NCI-H526 (cell line): Measurements from ENCODE around the gene ITPR2.
"Not testable (repeated sequence)": the region's sequence is repeated elsewhere in the genome, so short reads cannot be mapped to it uniquely, and the experiment has no call there.

ENCODE experiments used
- DNase-seq, 2 experiments: peaks; one replicate each; lab custom pipeline; 2025; lab: John Stamatoyannopoulos, UW

The ITPR2 gene

GRCh38 chr12:26564391-26564790 is 268.6 kb downstream of the ITPR2 start:
- no peak for DNase-seq

GRCh38 chr12:26563552-26563951 is 269.4 kb downstream of the ITPR2 start:
- DNase-seq, result no peak

GRCh38 chr12:26557326-26557725 is 275.7 kb downstream of the ITPR2 start:
- DNase-seq, result no peak

DNA sequence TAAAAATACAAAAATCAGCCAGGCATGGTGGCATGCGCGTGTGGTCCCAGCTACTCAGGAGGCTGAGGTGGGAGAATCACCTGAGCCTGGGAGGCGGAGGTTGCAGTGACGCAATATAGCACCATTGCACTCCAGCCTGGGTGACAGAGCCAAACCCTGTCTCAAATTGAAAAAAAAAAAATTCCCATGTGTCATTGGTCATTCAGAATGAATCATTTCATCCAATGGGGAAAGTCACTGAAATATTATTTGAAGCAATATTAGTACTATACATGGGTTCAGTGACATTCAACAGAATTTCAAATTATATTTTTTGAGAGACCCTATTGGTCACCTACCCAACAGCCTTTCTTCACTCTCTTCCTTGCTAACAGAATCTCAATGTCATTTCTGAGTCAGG is 276.1 kb downstream of the ITPR2 start:
- no peak for DNase-seq

- DNase-seq, result no peak
These were observed 277.9 kb downstream of the ITPR2 start for GRCh38 chr12:26555139-26555538.

DNA sequence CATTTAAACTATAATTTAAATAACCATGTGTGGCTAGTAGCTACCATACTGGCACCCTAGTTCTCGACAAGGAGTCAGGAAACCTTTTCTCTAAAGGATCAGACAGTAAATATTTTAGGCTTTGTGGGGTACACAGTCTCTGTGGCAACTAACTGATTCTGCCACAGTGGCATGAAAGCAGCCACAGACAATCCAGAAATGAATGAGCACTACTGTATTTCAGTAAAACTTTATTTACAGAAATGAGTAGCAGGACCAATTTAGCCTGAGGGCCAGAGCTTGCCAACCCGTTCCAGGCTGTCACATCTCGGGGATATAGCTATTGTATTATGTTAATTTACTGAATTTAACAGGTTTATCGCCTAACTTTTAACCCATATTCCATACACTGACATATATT is 278.7 kb downstream of the ITPR2 start:
- no peak for DNase-seq

GRCh38 chr12:26551385-26551784 is 281.6 kb downstream of the ITPR2 start:
- DNase-seq, result no peak

DNA sequence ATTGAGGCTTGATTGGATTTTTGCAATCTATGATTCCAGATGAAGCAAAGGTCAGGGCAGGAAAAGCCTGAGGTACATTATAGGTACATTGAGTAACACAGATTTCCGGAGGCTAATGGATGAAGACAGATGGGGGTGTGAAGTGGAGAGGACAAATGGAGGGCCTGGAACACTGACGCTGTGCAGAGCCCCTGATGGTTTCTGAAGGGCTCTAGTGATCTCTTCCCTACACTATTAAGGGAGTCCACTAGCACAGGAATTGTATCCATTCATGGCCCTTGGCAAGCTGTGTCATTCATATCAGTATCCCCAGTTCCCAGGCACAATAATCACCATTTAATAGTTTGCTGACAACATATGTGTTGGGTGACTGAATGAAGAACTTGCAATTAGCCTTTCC is 284.8 kb downstream of the ITPR2 start:
- DNase-seq, result no peak

DNA sequence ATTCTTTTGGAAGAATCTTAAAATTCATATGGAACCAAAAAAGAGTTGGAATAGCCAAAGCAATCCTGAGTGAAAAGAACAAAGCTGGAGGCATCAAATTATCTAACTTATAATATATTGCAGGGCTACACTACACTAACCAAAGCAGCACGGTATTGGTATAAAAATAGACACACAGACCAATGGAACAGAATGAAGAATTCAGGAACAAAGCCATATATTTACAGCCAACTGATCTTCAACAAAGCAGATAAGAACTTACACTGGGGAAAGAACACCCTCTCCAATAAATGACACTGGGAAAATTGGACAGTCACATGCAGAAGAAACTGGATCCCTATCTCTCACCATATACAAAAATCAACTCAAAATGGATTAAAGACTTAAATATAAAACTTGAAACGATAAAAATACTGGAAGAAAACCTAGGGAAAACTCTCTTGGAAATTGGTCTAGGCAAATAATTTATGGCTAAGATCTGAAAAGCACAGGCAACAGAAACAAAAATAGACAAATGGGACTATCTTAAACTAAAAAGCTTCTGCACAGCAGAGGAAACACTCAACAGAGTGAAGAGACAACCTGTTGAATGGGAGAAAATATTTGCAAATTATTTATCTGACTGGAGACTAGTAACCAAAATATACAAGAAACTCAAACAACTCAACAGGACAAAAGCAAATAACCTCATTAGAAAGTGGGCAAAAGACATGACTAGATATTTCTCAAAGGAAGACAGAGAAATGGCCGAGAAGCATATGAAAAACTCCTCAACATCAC is 286.3 kb downstream of the ITPR2 start:
- DNase-seq, result no peak

GRCh38 chr12:26539131-26539530 is 293.9 kb downstream of the ITPR2 start:
- no peak for DNase-seq

GRCh38 chr12:26537651-26538050 is 295.3 kb downstream of the ITPR2 start:
- DNase-seq, result no peak

DNA sequence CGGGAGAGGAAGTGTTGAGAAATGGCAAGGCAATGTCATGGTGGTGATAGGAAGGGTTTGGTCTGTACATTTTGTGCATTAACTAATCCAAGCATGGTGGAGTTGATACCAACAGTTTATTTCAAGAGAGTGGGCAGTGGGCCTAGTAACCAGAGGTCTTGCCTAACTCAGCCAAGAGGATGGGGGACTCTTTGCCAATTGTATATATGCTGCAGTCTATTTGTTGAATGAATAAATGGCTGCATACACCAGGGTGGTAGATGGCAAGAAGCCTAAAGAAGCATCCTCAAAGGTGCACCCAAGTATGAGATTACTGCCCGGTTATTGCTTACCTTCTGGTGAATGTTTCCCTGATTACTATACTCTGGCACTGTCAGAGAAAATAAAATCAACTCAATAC is 295.9 kb downstream of the ITPR2 start:
- no peak for DNase-seq

GRCh38 chr12:26535826-26536225 is 297.2 kb downstream of the ITPR2 start:
- DNase-seq, result no peak

DNA sequence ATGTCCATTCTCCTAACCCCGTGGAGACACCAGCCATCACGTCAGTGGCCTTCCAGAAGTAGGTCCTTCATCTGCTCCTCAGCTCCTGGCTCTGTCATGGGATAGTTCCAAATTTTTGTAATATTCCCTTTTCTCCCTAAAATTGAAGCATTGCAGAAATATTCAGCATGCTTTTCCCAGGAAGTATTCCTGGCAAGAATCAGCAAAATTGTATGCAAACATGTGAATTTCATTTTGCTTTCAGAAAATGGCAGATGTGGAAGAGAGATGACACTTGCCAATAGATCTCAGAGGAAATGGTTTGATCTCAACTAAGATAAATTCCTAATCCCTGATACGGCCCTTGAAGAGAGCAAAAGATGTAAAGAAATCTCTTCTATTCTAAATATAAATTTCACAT is 298.9 kb downstream of the ITPR2 start:
- no peak for DNase-seq

DNA sequence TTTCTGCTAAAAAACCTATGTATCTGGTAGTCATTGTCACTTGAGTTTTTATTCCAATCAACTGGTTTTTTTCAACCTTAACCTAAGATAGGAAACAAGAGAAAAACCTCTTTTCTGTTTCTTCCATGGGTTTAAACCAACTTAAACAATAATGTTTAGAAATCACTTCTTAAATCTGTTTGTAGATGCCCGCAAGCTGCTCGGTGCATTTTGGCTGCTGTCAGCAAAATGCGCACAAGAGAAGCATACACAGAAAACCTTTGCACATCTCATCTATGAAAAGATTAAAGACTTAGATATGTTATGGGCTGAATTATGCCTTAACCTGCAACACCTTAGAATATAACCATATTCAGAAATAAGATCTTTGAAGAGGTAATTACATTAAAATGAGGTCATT is 299.8 kb downstream of the ITPR2 start:
- DNase-seq, result no peak

DNA sequence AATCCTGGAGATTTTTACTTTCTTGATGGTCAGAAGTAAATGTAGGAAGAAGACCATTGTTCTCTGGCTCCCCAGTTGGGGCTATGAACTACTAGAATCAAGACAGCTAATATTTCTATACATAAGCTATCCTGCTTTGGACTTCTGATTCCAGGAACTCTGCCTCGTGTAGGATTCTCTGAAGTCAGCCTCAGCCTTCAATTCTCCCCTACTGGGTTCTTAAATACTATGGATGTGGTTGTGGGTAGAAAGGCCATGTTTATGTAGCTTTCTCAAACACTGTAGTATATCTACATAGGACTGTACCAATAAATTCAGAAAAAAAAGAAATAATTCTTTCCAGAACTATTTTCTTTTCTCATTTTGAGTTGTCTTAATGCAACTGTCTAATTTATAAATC is 302.5 kb downstream of the ITPR2 start:
- DNase-seq, result no peak

DNA sequence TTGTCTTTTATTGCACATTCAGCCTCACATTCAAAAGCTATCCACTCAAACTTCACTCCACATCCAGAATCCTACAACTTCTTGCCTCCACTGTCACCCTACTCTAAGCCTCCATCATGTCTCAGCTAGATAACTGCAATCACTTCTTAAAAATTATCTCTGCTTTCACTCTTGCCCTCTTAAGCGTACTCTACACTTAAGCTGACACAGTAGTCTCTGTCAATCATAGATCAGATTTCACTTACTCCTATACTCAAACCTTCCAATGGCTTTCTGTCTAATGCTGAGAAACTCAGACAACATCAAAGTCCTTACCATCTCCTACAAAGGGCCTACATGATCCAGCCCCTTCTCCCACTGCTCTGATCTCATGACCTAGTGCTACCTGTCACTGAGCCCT is 304.1 kb downstream of the ITPR2 start:
- DNase-seq, result no peak

- DNase-seq, result no peak
These were observed 305.3 kb downstream of the ITPR2 start for GRCh38 chr12:26527682-26528081.

DNA sequence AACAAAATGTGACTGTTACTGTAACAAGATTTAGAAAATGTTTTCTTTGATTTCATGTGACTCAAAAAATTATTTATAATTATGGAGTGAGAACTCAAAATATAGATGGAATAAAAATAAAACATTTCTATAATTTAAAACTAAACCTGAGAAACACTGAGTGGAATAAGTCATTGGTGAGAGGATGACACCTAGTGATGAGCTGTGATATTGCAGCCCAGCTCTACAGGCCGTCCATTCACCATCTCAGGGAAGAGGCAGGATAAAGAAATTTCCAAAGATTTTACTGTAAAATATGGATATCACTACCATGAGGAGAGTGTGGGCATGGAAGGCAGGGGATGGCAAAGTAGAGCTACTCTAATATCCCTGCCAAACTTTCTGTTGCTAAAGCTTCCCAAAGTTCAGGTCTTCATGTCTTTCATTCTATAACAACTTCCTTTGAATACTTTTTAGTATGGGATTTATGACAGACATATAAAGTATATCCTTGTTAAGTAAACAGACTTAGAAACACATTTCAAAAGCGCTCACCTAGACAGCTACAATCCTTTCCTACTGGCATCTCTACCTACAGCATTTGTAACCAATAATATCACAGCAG is 308.0 kb downstream of the ITPR2 start:
- DNase-seq, result no peak

DNA sequence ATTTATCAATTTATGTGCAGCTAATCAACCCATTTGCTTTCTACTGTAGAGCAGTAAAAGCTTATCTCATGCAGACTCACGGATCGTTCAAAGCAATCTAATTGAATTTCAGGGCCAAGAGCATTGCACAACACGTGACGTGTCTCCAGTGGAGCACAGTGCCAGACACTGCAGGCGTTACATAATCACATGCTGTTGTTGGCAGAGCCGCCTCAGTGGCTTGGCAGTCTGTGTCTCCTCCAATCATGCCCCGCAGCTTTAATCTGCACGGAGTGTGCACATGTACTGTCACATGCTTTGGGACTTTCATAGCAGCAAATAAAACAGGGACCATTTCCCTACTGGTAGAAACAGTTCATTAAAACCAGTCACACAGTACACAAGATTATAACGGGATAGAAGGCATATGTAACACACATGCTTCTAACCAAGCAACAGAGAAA is 309.3 kb downstream of the ITPR2 start:
- no peak for DNase-seq

GRCh38 chr12:26520869-26521268 is 312.1 kb downstream of the ITPR2 start:
- DNase-seq, result no peak

DNA sequence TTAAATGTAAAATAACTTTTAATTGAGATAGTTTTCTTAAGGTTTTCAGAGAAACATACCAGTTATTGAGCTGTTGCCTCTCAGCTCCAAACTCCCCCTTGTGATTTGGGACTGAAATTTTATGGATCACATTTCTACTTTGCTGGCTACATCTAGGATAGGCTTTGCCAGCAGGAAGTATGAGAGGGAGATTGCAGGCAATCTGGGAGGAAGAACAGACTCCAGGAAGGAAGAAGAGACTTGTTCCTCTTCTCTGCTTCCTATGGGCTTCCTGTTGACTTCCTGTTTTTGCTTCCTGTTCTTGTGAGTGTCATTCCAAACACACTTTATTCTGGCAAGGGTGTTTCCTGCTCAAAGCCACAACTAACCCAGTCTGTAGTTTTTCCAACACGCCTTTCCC is 312.9 kb downstream of the ITPR2 start:
- no peak for DNase-seq

GRCh38 chr12:26519462-26519861 is 313.5 kb downstream of the ITPR2 start:
- no peak for DNase-seq

- DNase-seq, result not testable (repeated sequence)
These were observed 315.7 kb downstream of the ITPR2 start for GRCh38 chr12:26517320-26517719.
